HepG2 (cell line): ENCODE results near the gene USH2A. TPM values are rescaled to one million over a fixed set of nuclear protein-coding genes. Genes with fewer than 3 reads are reported as not detected.

Experiments
- E2F2 ChIP-seq: sonication (generic); formaldehyde crosslinking; IDR thresholded peaks from 2 replicates; pipeline ENCODE4 v1.4.0; 2020; ENCODE audit warnings: missing genetic modification reagents, borderline replicate concordance
- FOXK1 ChIP-seq: sonication (generic); formaldehyde crosslinking; IDR thresholded peaks from 2 replicates; pipeline ENCODE4 v1.4.0; 2020; ENCODE audit warnings: low read depth, missing genetic modification reagents, borderline replicate concordance
- PCBP2 ChIP-seq: fragments of 200-400 bp; formaldehyde crosslinking; optimal IDR thresholded peaks from 2 replicates; pipeline ENCODE3; 2018; ENCODE audit warnings: low read length, low read depth; ENCODE audit not compliant: poor library complexity, severe bottlenecking
- ZBTB21 ChIP-seq: sonication (generic); formaldehyde crosslinking; IDR thresholded peaks from 2 replicates; pipeline ENCODE4 v1.4.0; 2020; ENCODE audit warnings: missing genetic modification reagents
- ZNF431 ChIP-seq: sonication (generic); formaldehyde crosslinking; IDR thresholded peaks from 2 replicates; pipeline ENCODE4 v1.9.0; 2022; ENCODE audit warnings: missing genetic modification reagents, low read depth, mild to moderate bottlenecking, borderline replicate concordance
- ZNF614 ChIP-seq: IDR thresholded peaks from 2 replicates; pipeline ENCODE4 v1.6.1; 2018; ENCODE audit warnings: missing biosample characterization, missing genetic modification reagents, inconsistent platforms, borderline replicate concordance
- ZNF678 ChIP-seq: sonication (generic); formaldehyde crosslinking; IDR thresholded peaks from 2 replicates; pipeline ENCODE4 v1.4.0; 2020; ENCODE audit warnings: mild to moderate bottlenecking, missing genetic modification reagents
- polyA plus RNA-seq, 8 experiments: library from polyadenylated mRNA; depleted of rRNA in 3 of 8; stranded (reverse) in 7 of 8; unstranded in 1 of 8; fragments of >200 nt; fragmentation: Illumina TruSeq in 4 of 8; extraction: Trizol in 4 of 8; gene quantifications; 2 replicates each; pipeline versions ENCODE4 v1.2.1 to v1.2.3, GENCODE V29; 2011 to 2016; ENCODE audit warnings: low read depth in 4 of 8, missing spikeins in 1 of 8, mixed read lengths in 1 of 8; ENCODE audit not compliant: insufficient read depth in 1 of 8
- total RNA-seq, 5 experiments: library from RNA; depleted of rRNA; stranded (reverse); fragments of >200 nt; fragmentation: Illumina TruSeq; extraction: Trizol; gene quantifications; 2 replicates each; pipeline ENCODE4 v1.2.3, GENCODE V29; 2016; ENCODE audit warnings: low read depth in 1 of 5
- TF ChIP-seq, protein P1 (sequence below): sonication (generic); formaldehyde crosslinking; IDR thresholded peaks from 2 replicates; pipeline ENCODE4 v1.4.0; 2020; ENCODE audit warnings: missing genetic modification reagents
- TF ChIP-seq, protein P2 (sequence below): sonication (generic); formaldehyde crosslinking; IDR thresholded peaks from 2 replicates; pipeline ENCODE4 v1.5.0; 2020; ENCODE audit warnings: missing genetic modification reagents, mild to moderate bottlenecking, borderline replicate concordance

The USH2A gene
- total and polyA plus RNA-seq, 2 of the 13 experiments (the other 11 are each of a cell fraction or from before 2014, with no cell fraction given): 0.02 TPM; not detected in 1

DNA sequence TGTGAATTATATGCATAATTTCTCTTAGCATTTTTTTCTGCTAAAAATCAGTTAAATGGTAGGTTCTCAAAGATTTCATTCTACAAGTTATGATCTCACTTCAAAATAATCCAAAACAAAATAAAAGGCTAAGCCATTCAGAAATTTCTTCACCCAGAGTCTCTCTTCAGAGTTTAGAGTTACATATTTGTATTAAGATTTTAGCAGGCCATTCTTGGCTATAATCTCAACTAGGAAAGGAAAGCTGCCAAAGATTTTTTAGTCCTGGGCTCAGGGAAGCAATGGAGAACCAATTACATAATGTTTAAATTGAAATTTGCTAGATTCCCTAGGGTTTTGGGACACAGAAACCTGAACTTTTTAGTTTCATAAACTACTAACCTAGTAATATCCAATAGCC, 245.0 kb downstream of the USH2A start (continued):
- TF ChIP-seq, protein P1, sequence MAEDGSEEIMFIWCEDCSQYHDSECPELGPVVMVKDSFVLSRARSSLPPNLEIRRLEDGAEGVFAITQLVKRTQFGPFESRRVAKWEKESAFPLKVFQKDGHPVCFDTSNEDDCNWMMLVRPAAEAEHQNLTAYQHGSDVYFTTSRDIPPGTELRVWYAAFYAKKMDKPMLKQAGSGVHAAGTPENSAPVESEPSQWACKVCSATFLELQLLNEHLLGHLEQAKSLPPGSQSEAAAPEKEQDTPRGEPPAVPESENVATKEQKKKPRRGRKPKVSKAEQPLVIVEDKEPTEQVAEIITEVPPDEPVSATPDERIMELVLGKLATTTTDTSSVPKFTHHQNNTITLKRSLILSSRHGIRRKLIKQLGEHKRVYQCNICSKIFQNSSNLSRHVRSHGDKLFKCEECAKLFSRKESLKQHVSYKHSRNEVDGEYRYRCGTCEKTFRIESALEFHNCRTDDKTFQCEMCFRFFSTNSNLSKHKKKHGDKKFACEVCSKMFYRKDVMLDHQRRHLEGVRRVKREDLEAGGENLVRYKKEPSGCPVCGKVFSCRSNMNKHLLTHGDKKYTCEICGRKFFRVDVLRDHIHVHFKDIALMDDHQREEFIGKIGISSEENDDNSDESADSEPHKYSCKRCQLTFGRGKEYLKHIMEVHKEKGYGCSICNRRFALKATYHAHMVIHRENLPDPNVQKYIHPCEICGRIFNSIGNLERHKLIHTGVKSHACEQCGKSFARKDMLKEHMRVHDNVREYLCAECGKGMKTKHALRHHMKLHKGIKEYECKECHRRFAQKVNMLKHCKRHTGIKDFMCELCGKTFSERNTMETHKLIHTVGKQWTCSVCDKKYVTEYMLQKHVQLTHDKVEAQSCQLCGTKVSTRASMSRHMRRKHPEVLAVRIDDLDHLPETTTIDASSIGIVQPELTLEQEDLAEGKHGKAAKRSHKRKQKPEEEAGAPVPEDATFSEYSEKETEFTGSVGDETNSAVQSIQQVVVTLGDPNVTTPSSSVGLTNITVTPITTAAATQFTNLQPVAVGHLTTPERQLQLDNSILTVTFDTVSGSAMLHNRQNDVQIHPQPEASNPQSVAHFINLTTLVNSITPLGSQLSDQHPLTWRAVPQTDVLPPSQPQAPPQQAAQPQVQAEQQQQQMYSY (CRISPR knock-in tag): no peak
- no peak for TF ChIP-seq E2F2
- TF ChIP-seq ZBTB21: no peak
- no peak for TF ChIP-seq ZNF431 (CRISPR knock-in tag)
- TF ChIP-seq ZNF678 (CRISPR knock-in tag): no peak
- no peak for TF ChIP-seq ZNF614 (CRISPR knock-in tag)
- TF ChIP-seq, protein P2, sequence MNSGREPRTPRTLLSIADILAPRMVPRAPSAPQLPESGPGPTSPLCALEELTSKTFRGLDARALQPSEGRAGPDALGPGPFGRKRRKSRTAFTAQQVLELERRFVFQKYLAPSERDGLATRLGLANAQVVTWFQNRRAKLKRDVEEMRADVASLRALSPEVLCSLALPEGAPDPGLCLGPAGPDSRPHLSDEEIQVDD (CRISPR knock-in tag): no peak
- TF ChIP-seq PCBP2: no peak
- TF ChIP-seq FOXK1 (CRISPR knock-in tag): no peak
- TF ChIP-seq, all 625 proteins: peak for 0
